HEK293 (cell line): ENCODE data around the gene TAF6L.
A peak's percentile ranks its signal among the peaks of the same experiment; 100 is the strongest.

ENCODE experiments used
- CTCF ChIA-PET: fragments of 350-600 bp; formaldehyde crosslinking; extraction: SDS; loops from one replicate; lab custom pipeline; 2021; ENCODE audit warnings: antibody characterized with exemption; lab: Yijun Ruan, JAX
- POLR2A ChIA-PET: fragments of 300-600 bp; formaldehyde crosslinking; extraction: SDS; loops from one replicate; lab custom pipeline; 2020; ENCODE audit warnings: antibody characterized with exemption, inconsistent platforms; lab: Yijun Ruan, JAX
- H3K27ac ChIP-seq: fragments of 200-500 bp; sonication (Bioruptor generic); 2 replicates; pipeline ENCODE4 v1.5.1; 2014; ENCODE audit warnings: low read depth, low read length, control low read depth, inconsistent platforms; ENCODE audit errors: extremely low read depth
- H3K36me3 ChIP-seq, 2 experiments: fragments of 200-500 bp in 1 of 2; sonication (Bioruptor generic) in 1 of 2; 1 replicate in 1 of 2; 2 replicates in 1 of 2; pipeline ENCODE4 v1.5.1; 2014 to 2017; ENCODE audit warnings: inconsistent platforms in 2 of 2, low read length in 2 of 2; ENCODE audit not compliant: control insufficient read depth in 2 of 2, insufficient read depth in 1 of 2
- H3K4me1 ChIP-seq: fragments of 200-500 bp; sonication (Bioruptor generic); 2 replicates; pipeline ENCODE4 v1.5.1; 2014; ENCODE audit warnings: mild to moderate bottlenecking, low read length, inconsistent platforms; ENCODE audit not compliant: control insufficient read depth, insufficient read depth
- H3K4me3 ChIP-seq: 2 replicates; pipeline ENCODE4 v1.5.1; 2011; ENCODE audit warnings: low read depth, mild to moderate bottlenecking, control low read depth, low read length, moderate library complexity
- H3K9me3 ChIP-seq: fragments of 200-500 bp; sonication (Bioruptor generic); 2 replicates; pipeline ENCODE4 v1.5.1; 2014; ENCODE audit warnings: low read depth, low read length, inconsistent platforms; ENCODE audit not compliant: control insufficient read depth, insufficient read depth
- BCL11B ChIP-seq: fragments of 450-650 bp; formaldehyde crosslinking; IDR thresholded peaks from 2 replicates; pipeline ENCODE4 v1.5.1; 2016; ENCODE audit warnings: low read depth, missing biosample characterization, missing genetic modification characterization
- IKZF3 ChIP-seq: fragments of 450-650 bp; IDR thresholded peaks from 2 replicates; pipeline ENCODE4 v1.5.0; 2018; ENCODE audit warnings: missing biosample characterization, mild to moderate bottlenecking, missing genetic modification characterization, moderate library complexity
- SETDB1 ChIP-seq: IDR thresholded peaks from one replicate; pipeline ENCODE4 v1.6.1; 2017; ENCODE audit warnings: mild to moderate bottlenecking, low read length, moderate library complexity, mixed read lengths; ENCODE audit not compliant: insufficient read length
- TCF7L2 ChIP-seq: IDR thresholded peaks from 2 replicates; pipeline ENCODE4 v1.6.1; 2011; ENCODE audit warnings: low read depth, mild to moderate bottlenecking, inconsistent platforms, low read length, moderate library complexity, borderline replicate concordance
- TRIM28 ChIP-seq: IDR thresholded peaks from 2 replicates; pipeline ENCODE4 v1.6.1; 2011; ENCODE audit warnings: low read length, control low read depth, borderline replicate concordance
- ZBTB48 ChIP-seq: fragments of 450-650 bp; formaldehyde crosslinking; IDR thresholded peaks from 2 replicates; pipeline ENCODE4 v1.5.1; 2016; ENCODE audit warnings: missing biosample characterization, missing genetic modification characterization
- ZFP41 ChIP-seq: fragments of 450-650 bp; formaldehyde crosslinking; IDR thresholded peaks from 2 replicates; pipeline ENCODE4 v1.5.1; 2016; ENCODE audit warnings: missing biosample characterization, missing genetic modification characterization, borderline replicate concordance
- ZFP69B ChIP-seq: fragments of 450-650 bp; formaldehyde crosslinking; IDR thresholded peaks from 2 replicates; pipeline ENCODE4 v1.5.1; 2016; ENCODE audit warnings: missing biosample characterization, missing genetic modification characterization
- ZNF157 ChIP-seq: fragments of 450-650 bp; formaldehyde crosslinking; IDR thresholded peaks from 2 replicates; pipeline ENCODE4 v1.5.1; 2016; ENCODE audit warnings: missing biosample characterization, missing genetic modification characterization
- ZNF404 ChIP-seq: fragments of 450-650 bp; formaldehyde crosslinking; IDR thresholded peaks from 2 replicates; pipeline ENCODE4 v1.5.1; 2017; ENCODE audit warnings: missing biosample characterization, missing genetic modification characterization
- ZNF426 ChIP-seq: fragments of 450-650 bp; formaldehyde crosslinking; IDR thresholded peaks from 2 replicates; pipeline ENCODE4 v1.5.1; 2017; ENCODE audit warnings: missing biosample characterization, missing genetic modification characterization, mild to moderate bottlenecking, inconsistent platforms, moderate library complexity
- ZNF654 ChIP-seq: fragments of 450-650 bp; formaldehyde crosslinking; IDR thresholded peaks from 2 replicates; pipeline ENCODE4 v1.5.1; 2016; ENCODE audit warnings: low read depth, missing biosample characterization, missing genetic modification characterization
- ZNF747 ChIP-seq: fragments of 450-650 bp; formaldehyde crosslinking; IDR thresholded peaks from 2 replicates; pipeline ENCODE4 v1.5.1; 2016; ENCODE audit warnings: missing biosample characterization, missing genetic modification characterization
- TF ChIP-seq, protein P1 (sequence below): fragments of 450-650 bp; formaldehyde crosslinking; IDR thresholded peaks from 2 replicates; pipeline ENCODE4 v1.5.1; 2016; ENCODE audit warnings: missing biosample characterization, missing genetic modification characterization
- TF ChIP-seq, protein P2 (sequence below): fragments of 450-650 bp; formaldehyde crosslinking; IDR thresholded peaks from 2 replicates; pipeline ENCODE4 v1.5.1; 2016; ENCODE audit warnings: missing biosample characterization, missing genetic modification characterization
- TF ChIP-seq, protein P3 (sequence below): fragments of 450-650 bp; formaldehyde crosslinking; IDR thresholded peaks from 2 replicates; pipeline ENCODE4 v1.5.1; 2017; ENCODE audit warnings: missing biosample characterization, missing genetic modification characterization
- TF ChIP-seq, protein P4 (sequence below): fragments of 450-650 bp; formaldehyde crosslinking; IDR thresholded peaks from 2 replicates; pipeline ENCODE4 v1.5.1; 2016; ENCODE audit warnings: missing biosample characterization, missing genetic modification characterization
- TF ChIP-seq, protein P5 (sequence below): fragments of 450-650 bp; formaldehyde crosslinking; IDR thresholded peaks from 2 replicates; pipeline ENCODE4 v1.5.1; 2017; ENCODE audit warnings: missing biosample characterization, mild to moderate bottlenecking, missing genetic modification characterization, moderate library complexity
- TF ChIP-seq, protein P6 (sequence below): fragments of 450-650 bp; formaldehyde crosslinking; IDR thresholded peaks from 2 replicates; pipeline ENCODE4 v1.5.1; 2017; ENCODE audit warnings: missing biosample characterization, missing genetic modification characterization
- TF ChIP-seq, protein P7 (sequence below): fragments of 450-650 bp; formaldehyde crosslinking; IDR thresholded peaks from 2 replicates; pipeline ENCODE4 v1.5.1; 2016; ENCODE audit warnings: missing biosample characterization, missing genetic modification characterization

TAF6L gene, protein sequence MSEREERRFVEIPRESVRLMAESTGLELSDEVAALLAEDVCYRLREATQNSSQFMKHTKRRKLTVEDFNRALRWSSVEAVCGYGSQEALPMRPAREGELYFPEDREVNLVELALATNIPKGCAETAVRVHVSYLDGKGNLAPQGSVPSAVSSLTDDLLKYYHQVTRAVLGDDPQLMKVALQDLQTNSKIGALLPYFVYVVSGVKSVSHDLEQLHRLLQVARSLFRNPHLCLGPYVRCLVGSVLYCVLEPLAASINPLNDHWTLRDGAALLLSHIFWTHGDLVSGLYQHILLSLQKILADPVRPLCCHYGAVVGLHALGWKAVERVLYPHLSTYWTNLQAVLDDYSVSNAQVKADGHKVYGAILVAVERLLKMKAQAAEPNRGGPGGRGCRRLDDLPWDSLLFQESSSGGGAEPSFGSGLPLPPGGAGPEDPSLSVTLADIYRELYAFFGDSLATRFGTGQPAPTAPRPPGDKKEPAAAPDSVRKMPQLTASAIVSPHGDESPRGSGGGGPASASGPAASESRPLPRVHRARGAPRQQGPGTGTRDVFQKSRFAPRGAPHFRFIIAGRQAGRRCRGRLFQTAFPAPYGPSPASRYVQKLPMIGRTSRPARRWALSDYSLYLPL

DNA sequence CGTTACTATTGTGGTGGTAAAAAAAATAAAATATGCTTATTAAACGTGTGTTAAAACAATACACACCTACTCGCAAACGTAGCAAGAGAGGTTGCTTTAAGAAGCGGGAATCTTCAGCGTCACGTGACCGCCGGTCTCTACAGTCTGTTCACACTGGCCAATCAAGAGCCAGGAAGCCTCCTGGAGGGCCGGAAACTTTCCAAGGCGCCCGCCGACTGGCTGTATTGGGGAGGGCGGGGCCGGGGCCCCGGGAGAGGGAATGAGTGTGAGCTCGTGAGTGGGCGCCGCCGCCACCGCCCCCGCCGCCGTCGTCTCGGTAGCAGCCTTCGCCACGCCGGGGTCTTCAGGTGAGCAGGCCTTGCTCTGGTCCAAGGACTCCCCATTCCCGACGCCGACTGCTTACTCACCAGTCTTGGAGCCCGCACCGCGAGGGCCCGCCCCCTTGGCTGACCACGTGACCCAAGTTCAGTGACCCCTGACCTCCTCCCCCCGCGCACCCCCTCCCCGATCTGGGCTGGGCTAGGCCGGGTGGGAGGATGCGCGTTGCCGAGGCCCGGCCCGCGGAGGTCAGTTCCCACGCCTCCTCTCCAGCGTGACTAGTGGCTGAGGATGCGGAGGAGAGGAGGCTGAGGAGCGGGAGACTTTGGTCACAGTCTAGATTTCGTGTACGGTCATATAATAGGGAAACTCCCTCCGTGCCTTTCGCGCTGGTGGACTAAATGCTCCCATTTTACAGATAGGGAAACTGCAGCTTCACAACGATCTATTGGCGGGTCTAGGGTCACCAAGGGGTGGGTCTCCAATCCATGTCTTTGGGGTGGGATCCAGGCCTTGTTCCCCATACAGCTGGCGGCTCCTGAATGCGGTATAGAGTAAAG is at the start of gene TAF6L:
TAF6L (plus strand) TSS at position 253 of the 878 bp plus-strand sequence. CDS start 4,388 bp downstream, outside the sequence.
- H3K4me3 ChIP-seq: peak within 1 kb of the TSS; percentile 71
- POLR2A ChIA-PET: interaction anchor here (0.5 to 5.4 kb wide), 23 partner anchors 9 to 1219 kb away, joined by 3 to 68 read pairs (median 5); partner anchors contain the start of genes C11orf98, CSKMT, HNRNPUL2 and LBHD1
- H3K9me3 ChIP-seq: no peaks in the 10 kb centered on the region
- H3K27ac ChIP-seq: peak within 1 kb of the TSS; percentile 72
- CTCF ChIA-PET: interaction anchor here (0.6 to 4.4 kb wide), 7 partner anchors 10 to 98 kb away, joined by 3 to 37 read pairs (median 6); partner anchors contain the start of genes POLR2G and TMEM179B
- H3K4me1 ChIP-seq: no peaks in the 10 kb centered on the region
- H3K36me3 ChIP-seq: peaks cover 0 to 34% of the 10 kb centered on the region in 2 experiments; a peak in 2 of 3 replicates
- TF ChIP-seq SETDB1: no peak
- TF ChIP-seq, protein P1, sequence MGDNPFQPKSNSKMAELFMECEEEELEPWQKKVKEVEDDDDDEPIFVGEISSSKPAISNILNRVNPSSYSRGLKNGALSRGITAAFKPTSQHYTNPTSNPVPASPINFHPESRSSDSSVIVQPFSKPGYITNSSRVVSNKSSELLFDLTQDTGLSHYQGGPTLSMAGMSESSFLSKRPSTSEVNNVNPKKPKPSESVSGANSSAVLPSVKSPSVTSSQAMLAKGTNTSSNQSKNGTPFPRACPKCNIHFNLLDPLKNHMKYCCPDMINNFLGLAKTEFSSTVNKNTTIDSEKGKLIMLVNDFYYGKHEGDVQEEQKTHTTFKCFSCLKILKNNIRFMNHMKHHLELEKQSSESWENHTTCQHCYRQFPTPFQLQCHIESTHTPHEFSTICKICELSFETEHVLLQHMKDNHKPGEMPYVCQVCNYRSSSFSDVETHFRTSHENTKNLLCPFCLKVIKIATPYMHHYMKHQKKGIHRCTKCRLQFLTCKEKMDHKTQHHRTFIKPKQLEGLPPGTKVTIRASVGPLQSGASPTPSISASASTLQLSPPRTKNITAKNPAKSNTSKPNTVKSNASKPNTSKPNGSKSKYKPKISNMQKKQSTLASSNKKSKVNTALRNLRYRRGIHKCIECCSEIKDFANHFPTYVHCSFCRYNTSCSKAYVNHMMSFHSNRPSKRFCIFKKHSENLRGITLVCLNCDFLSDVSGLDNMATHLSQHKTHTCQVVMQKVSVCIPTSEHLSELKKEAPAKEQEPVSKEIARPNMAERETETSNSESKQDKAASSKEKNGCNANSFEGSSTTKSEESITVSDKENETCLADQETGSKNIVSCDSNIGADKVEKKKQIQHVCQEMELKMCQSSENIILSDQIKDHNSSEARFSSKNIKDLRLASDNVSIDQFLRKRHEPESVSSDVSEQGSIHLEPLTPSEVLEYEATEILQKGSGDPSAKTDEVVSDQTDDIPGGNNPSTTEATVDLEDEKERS (tag by site-specific recombination): no peak
- TF ChIP-seq, protein P2, sequence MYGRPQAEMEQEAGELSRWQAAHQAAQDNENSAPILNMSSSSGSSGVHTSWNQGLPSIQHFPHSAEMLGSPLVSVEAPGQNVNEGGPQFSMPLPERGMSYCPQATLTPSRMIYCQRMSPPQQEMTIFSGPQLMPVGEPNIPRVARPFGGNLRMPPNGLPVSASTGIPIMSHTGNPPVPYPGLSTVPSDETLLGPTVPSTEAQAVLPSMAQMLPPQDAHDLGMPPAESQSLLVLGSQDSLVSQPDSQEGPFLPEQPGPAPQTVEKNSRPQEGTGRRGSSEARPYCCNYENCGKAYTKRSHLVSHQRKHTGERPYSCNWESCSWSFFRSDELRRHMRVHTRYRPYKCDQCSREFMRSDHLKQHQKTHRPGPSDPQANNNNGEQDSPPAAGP (tag by site-specific recombination): peak; percentile 79; the same call in 1 of the 2 replicates
- no peak for TF ChIP-seq ZNF426 (tag by site-specific recombination)
- peak; percentile 36 for TF ChIP-seq IKZF3 (tag by site-specific recombination)
- TF ChIP-seq ZBTB48: no peak
- no peak for TF ChIP-seq ZFP41 (tag by site-specific recombination)
- no peak for TF ChIP-seq TRIM28
- TF ChIP-seq ZNF747 (tag by site-specific recombination): no peak
- TF ChIP-seq, protein P3, sequence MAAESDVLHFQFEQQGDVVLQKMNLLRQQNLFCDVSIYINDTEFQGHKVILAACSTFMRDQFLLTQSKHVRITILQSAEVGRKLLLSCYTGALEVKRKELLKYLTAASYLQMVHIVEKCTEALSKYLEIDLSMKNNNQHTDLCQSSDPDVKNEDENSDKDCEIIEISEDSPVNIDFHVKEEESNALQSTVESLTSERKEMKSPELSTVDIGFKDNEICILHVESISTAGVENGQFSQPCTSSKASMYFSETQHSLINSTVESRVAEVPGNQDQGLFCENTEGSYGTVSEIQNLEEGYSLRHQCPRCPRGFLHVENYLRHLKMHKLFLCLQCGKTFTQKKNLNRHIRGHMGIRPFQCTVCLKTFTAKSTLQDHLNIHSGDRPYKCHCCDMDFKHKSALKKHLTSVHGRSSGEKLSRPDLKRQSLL (tag by site-specific recombination): no peak
- TF ChIP-seq ZNF157 (tag by site-specific recombination): no peak
- TF ChIP-seq ZNF654: no peak
- TF ChIP-seq BCL11B (tag by site-specific recombination): peak; percentile 99
- TF ChIP-seq, protein P4, sequence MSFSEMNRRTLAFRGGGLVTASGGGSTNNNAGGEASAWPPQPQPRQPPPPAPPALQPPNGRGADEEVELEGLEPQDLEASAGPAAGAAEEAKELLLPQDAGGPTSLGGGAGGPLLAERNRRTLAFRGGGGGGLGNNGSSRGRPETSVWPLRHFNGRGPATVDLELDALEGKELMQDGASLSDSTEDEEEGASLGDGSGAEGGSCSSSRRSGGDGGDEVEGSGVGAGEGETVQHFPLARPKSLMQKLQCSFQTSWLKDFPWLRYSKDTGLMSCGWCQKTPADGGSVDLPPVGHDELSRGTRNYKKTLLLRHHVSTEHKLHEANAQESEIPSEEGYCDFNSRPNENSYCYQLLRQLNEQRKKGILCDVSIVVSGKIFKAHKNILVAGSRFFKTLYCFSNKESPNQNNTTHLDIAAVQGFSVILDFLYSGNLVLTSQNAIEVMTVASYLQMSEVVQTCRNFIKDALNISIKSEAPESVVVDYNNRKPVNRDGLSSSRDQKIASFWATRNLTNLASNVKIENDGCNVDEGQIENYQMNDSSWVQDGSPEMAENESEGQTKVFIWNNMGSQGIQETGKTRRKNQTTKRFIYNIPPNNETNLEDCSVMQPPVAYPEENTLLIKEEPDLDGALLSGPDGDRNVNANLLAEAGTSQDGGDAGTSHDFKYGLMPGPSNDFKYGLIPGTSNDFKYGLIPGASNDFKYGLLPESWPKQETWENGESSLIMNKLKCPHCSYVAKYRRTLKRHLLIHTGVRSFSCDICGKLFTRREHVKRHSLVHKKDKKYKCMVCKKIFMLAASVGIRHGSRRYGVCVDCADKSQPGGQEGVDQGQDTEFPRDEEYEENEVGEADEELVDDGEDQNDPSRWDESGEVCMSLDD (tag by site-specific recombination): peak; percentile 94
- no peak for TF ChIP-seq ZNF404
- TF ChIP-seq, protein P5, sequence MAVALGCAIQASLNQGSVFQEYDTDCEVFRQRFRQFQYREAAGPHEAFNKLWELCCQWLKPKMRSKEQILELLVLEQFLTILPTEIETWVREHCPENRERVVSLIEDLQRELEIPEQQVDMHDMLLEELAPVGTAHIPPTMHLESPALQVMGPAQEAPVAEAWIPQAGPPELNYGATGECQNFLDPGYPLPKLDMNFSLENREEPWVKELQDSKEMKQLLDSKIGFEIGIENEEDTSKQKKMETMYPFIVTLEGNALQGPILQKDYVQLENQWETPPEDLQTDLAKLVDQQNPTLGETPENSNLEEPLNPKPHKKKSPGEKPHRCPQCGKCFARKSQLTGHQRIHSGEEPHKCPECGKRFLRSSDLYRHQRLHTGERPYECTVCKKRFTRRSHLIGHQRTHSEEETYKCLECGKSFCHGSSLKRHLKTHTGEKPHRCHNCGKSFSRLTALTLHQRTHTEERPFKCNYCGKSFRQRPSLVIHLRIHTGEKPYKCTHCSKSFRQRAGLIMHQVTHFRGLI: peak; percentile 64; the same call in 1 of the 2 replicates
- TF ChIP-seq, protein P6, sequence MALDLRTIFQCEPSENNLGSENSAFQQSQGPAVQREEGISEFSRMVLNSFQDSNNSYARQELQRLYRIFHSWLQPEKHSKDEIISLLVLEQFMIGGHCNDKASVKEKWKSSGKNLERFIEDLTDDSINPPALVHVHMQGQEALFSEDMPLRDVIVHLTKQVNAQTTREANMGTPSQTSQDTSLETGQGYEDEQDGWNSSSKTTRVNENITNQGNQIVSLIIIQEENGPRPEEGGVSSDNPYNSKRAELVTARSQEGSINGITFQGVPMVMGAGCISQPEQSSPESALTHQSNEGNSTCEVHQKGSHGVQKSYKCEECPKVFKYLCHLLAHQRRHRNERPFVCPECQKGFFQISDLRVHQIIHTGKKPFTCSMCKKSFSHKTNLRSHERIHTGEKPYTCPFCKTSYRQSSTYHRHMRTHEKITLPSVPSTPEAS: no peak
- TF ChIP-seq, protein P7, sequence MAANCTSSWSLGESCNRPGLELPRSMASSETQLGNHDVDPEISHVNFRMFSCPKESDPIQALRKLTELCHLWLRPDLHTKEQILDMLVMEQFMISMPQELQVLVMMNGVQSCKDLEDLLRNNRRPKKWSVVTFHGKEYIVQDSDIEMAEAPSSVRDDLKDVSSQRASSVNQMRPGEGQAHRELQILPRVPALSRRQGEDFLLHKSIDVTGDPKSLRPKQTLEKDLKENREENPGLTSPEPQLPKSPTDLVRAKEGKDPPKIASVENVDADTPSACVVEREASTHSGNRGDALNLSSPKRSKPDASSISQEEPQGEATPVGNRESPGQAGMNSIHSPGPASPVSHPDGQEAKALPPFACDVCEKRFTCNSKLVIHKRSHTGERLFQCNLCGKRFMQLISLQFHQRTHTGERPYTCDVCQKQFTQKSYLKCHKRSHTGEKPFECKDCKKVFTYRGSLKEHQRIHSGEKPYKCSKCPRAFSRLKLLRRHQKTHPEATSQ: 0 out of 2 replicates have a peak, but pooled peaks have one; percentile 67
- no peak for TF ChIP-seq TCF7L2
- 0 out of 2 replicates have a peak, but pooled peaks have one; percentile 23 for TF ChIP-seq ZFP69B
